ENCODE results near the gene RNF208.

- TF ChIP-seq, protein P1, sequence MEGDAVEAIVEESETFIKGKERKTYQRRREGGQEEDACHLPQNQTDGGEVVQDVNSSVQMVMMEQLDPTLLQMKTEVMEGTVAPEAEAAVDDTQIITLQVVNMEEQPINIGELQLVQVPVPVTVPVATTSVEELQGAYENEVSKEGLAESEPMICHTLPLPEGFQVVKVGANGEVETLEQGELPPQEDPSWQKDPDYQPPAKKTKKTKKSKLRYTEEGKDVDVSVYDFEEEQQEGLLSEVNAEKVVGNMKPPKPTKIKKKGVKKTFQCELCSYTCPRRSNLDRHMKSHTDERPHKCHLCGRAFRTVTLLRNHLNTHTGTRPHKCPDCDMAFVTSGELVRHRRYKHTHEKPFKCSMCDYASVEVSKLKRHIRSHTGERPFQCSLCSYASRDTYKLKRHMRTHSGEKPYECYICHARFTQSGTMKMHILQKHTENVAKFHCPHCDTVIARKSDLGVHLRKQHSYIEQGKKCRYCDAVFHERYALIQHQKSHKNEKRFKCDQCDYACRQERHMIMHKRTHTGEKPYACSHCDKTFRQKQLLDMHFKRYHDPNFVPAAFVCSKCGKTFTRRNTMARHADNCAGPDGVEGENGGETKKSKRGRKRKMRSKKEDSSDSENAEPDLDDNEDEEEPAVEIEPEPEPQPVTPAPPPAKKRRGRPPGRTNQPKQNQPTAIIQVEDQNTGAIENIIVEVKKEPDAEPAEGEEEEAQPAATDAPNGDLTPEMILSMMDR (IDR thresholded peaks at IDR 0.05; ENCODE audit: low read depth, low read length, missing input control): no peak
- TF ChIP-seq YY1 (IDR thresholded peaks at IDR 0.05) (no peak), RXRA (IDR thresholded peaks at IDR 0.05) (no peak), GABPA (IDR thresholded peaks at IDR 0.05 in 1 of 2, conservative IDR thresholded peaks at IDR 0.05 in 1 of 2) (no peak), ZBTB33 (IDR thresholded peaks at IDR 0.05) (no peak), TAF1 (conservative IDR thresholded peaks at IDR 0.05) (no peak), EGR1 (IDR thresholded peaks at IDR 0.05; ENCODE audit: low read depth in 2 of 2) (no peak), SP1 (IDR thresholded peaks at IDR 0.05) (no peak), FOXA1 (IDR thresholded peaks at IDR 0.05) (no peak), JUND (IDR thresholded peaks at IDR 0.05) (no peak), HNF4G (IDR thresholded peaks at IDR 0.05) (no peak)
- TF ChIP-seq, protein P2, sequence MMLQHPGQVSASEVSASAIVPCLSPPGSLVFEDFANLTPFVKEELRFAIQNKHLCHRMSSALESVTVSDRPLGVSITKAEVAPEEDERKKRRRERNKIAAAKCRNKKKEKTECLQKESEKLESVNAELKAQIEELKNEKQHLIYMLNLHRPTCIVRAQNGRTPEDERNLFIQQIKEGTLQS (IDR thresholded peaks at IDR 0.05): no peak
- TF ChIP-seq, protein P3, sequence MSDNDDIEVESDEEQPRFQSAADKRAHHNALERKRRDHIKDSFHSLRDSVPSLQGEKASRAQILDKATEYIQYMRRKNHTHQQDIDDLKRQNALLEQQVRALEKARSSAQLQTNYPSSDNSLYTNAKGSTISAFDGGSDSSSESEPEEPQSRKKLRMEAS (IDR thresholded peaks at IDR 0.05): no peak
- TF ChIP-seq, protein P4, sequence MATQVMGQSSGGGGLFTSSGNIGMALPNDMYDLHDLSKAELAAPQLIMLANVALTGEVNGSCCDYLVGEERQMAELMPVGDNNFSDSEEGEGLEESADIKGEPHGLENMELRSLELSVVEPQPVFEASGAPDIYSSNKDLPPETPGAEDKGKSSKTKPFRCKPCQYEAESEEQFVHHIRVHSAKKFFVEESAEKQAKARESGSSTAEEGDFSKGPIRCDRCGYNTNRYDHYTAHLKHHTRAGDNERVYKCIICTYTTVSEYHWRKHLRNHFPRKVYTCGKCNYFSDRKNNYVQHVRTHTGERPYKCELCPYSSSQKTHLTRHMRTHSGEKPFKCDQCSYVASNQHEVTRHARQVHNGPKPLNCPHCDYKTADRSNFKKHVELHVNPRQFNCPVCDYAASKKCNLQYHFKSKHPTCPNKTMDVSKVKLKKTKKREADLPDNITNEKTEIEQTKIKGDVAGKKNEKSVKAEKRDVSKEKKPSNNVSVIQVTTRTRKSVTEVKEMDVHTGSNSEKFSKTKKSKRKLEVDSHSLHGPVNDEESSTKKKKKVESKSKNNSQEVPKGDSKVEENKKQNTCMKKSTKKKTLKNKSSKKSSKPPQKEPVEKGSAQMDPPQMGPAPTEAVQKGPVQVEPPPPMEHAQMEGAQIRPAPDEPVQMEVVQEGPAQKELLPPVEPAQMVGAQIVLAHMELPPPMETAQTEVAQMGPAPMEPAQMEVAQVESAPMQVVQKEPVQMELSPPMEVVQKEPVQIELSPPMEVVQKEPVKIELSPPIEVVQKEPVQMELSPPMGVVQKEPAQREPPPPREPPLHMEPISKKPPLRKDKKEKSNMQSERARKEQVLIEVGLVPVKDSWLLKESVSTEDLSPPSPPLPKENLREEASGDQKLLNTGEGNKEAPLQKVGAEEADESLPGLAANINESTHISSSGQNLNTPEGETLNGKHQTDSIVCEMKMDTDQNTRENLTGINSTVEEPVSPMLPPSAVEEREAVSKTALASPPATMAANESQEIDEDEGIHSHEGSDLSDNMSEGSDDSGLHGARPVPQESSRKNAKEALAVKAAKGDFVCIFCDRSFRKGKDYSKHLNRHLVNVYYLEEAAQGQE (IDR thresholded peaks at IDR 0.05): no peak
These were observed 48.0 kb downstream of the RNF208 start for GRCh38 chr9:137173796-137174664.
